Panc1 (cell line): Measurements from ENCODE around the gene SNX24. TPM values are rescaled to one million over a fixed set of nuclear protein-coding genes. Genes with fewer than 3 reads are reported as not detected.

ENCODE experiments used
- ATAC-seq: fragments of 200-7000 bp; cut with Tn5 transposase; 2 replicates; pipeline ENCODE4 v1.9.1; 2020; ENCODE audit warnings: mild to moderate bottlenecking, moderate library complexity
- BruUV-seq: library from RNA; stranded (reverse); fragments of 400-500 nt; replicated peaks from 2 replicates; lab custom pipeline; 2021; lab: Mats Ljungman, UMichigan
- CTCF ChIA-PET: fragments of 300-600 bp; sonication (Branson Sonifier 250); formaldehyde crosslinking; loops from one replicate; lab custom pipeline; 2022; ENCODE audit warnings: antibody characterized with exemption; lab: Charles Lee
- POLR2A ChIA-PET: fragments of 300-600 bp; sonication (Branson Sonifier 250); formaldehyde crosslinking; loops from one replicate; lab custom pipeline; 2022; ENCODE audit warnings: antibody characterized with exemption; lab: Charles Lee
- DNase-seq: peaks from one replicate; pipeline ENCODE4 v3.0.0-alpha.2; 2010; ENCODE audit warnings: low read depth, low spot score
- H3K27ac ChIP-seq: 2 replicates; pipeline ENCODE4 v1.5.1; 2011; ENCODE audit warnings: mild to moderate bottlenecking, low read length, inconsistent platforms
- H3K27me3 ChIP-seq: fragments of 200-500 bp; sonication (Bioruptor generic); 2 replicates; pipeline ENCODE4 v1.6.0; 2014; ENCODE audit warnings: low read length, inconsistent platforms; ENCODE audit not compliant: control insufficient read depth, insufficient read depth
- H3K36me3 ChIP-seq: fragments of 200-500 bp; sonication (Bioruptor generic); 2 replicates; pipeline ENCODE4 v1.5.1; 2014; ENCODE audit warnings: inconsistent platforms, mild to moderate bottlenecking, low read length, moderate library complexity; ENCODE audit not compliant: control insufficient read depth, insufficient read depth
- H3K4me1 ChIP-seq: 2 replicates; pipeline ENCODE4 v1.5.1; 2011; ENCODE audit warnings: inconsistent platforms, mild to moderate bottlenecking, low read length, moderate library complexity; ENCODE audit not compliant: control insufficient read depth, insufficient read depth
- H3K4me3 ChIP-seq, 2 experiments: 2 replicates each; pipeline ENCODE4 v1.5.1; 2011 to 2012; ENCODE audit warnings: low read depth in 2 of 2, low read length in 2 of 2, mild to moderate bottlenecking in 2 of 2, inconsistent platforms in 1 of 2, moderate library complexity in 1 of 2
- H3K9me3 ChIP-seq: fragments of 200-500 bp; sonication (Bioruptor generic); 2 replicates; pipeline ENCODE4 v1.5.1; 2014; ENCODE audit warnings: low read depth, mild to moderate bottlenecking, inconsistent platforms, low read length, moderate library complexity; ENCODE audit not compliant: control insufficient read depth, insufficient read depth
- POLR2AphosphoS5 ChIP-seq: IDR thresholded peaks from 2 replicates; pipeline ENCODE4 v1.6.1; 2012; ENCODE audit warnings: mild to moderate bottlenecking, low read depth, low read length, moderate library complexity
- SIN3A ChIP-seq: IDR thresholded peaks from 2 replicates; pipeline ENCODE4 v1.6.1; 2012; ENCODE audit warnings: low read depth, mild to moderate bottlenecking, low read length, moderate library complexity, borderline replicate concordance; ENCODE audit not compliant: insufficient read depth
- TCF7L2 ChIP-seq: IDR thresholded peaks from 2 replicates; pipeline ENCODE4 v1.6.1; 2011; ENCODE audit warnings: mild to moderate bottlenecking, low read depth, low read length, inconsistent platforms
- in situ Hi-C: cut with HindIII; loops from 2 replicates; pipeline ENCODE4 v1.10.0; 2016; ENCODE audit warnings: low sequenced_read_pairs, low pct_unique_long_range_greater_than_20kb
- intact Hi-C: fragments of 100-400 bp; cut with micrococcal nuclease; formaldehyde crosslinking; loops from one replicate; pipeline ENCODE4 v1.10.0; 2022; ENCODE audit not compliant: unreplicated experiment
- total RNA-seq: library from RNA; stranded (reverse); gene quantifications from one replicate; pipeline ENCODE4 v1.2.1, GENCODE V29; 2021; ENCODE audit not compliant: unreplicated experiment
- TF ChIP-seq, protein P1 (sequence below): fragments of 450-650 bp; IDR thresholded peaks from 2 replicates; pipeline ENCODE4 v1.5.1; 2017; ENCODE audit warnings: mild to moderate bottlenecking
- TF ChIP-seq, protein P2 (sequence below), 2 experiments: IDR thresholded peaks; 2 replicates each; pipeline ENCODE4 v1.6.1; 2011 to 2012; ENCODE audit warnings: low read depth in 2 of 2, control low read depth in 1 of 2, low read length in 1 of 2, mild to moderate bottlenecking in 1 of 2, moderate library complexity in 1 of 2; ENCODE audit not compliant: insufficient read depth in 1 of 2

SNX24 gene
- total RNA-seq, 1 experiment from 2014 or later: 32.8 TPM

DNA sequence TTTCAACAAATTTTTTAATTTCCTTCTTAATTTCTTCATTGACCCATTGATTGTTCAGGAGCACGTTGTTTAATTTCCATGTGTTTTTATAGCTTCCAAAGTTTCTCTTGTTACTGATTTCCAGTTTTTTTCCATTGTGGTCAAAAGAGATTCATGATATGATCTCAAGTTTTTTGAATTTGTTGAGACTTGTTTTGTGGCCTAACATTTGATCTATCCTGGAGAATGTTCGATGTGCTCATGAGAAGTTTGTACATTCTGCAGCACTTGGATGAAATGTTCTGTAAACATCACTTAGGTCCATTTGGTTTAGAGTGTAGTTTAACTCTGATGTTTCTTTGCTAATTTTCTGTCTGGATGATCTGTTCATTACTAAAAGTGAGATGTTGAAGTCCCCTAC lies 205.8 kb downstream of the SNX24 start:
- in situ Hi-C loops: no loop called here

More for the DNA sequence above, 205.8 kb downstream of the SNX24 start:
- intact Hi-C loops: no loop called here
- BruUV-seq: no TSS peak
- no peak overlapping the region for H3K4me3 ChIP-seq
- DNase-seq (no peak), ATAC-seq (no peak)
- H3K9me3 ChIP-seq: no peaks in the 10 kb centered on the region
- no peaks in the 10 kb centered on the region for H3K4me1 ChIP-seq
- POLR2A ChIA-PET: no interaction called here
- CTCF ChIA-PET: no interaction called here
- H3K36me3 ChIP-seq: no peaks in the 10 kb centered on the region
- H3K27me3 ChIP-seq: no peaks in the 10 kb centered on the region
- TF ChIP-seq, protein P1, sequence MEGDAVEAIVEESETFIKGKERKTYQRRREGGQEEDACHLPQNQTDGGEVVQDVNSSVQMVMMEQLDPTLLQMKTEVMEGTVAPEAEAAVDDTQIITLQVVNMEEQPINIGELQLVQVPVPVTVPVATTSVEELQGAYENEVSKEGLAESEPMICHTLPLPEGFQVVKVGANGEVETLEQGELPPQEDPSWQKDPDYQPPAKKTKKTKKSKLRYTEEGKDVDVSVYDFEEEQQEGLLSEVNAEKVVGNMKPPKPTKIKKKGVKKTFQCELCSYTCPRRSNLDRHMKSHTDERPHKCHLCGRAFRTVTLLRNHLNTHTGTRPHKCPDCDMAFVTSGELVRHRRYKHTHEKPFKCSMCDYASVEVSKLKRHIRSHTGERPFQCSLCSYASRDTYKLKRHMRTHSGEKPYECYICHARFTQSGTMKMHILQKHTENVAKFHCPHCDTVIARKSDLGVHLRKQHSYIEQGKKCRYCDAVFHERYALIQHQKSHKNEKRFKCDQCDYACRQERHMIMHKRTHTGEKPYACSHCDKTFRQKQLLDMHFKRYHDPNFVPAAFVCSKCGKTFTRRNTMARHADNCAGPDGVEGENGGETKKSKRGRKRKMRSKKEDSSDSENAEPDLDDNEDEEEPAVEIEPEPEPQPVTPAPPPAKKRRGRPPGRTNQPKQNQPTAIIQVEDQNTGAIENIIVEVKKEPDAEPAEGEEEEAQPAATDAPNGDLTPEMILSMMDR: no peak
- TF ChIP-seq, protein P2, sequence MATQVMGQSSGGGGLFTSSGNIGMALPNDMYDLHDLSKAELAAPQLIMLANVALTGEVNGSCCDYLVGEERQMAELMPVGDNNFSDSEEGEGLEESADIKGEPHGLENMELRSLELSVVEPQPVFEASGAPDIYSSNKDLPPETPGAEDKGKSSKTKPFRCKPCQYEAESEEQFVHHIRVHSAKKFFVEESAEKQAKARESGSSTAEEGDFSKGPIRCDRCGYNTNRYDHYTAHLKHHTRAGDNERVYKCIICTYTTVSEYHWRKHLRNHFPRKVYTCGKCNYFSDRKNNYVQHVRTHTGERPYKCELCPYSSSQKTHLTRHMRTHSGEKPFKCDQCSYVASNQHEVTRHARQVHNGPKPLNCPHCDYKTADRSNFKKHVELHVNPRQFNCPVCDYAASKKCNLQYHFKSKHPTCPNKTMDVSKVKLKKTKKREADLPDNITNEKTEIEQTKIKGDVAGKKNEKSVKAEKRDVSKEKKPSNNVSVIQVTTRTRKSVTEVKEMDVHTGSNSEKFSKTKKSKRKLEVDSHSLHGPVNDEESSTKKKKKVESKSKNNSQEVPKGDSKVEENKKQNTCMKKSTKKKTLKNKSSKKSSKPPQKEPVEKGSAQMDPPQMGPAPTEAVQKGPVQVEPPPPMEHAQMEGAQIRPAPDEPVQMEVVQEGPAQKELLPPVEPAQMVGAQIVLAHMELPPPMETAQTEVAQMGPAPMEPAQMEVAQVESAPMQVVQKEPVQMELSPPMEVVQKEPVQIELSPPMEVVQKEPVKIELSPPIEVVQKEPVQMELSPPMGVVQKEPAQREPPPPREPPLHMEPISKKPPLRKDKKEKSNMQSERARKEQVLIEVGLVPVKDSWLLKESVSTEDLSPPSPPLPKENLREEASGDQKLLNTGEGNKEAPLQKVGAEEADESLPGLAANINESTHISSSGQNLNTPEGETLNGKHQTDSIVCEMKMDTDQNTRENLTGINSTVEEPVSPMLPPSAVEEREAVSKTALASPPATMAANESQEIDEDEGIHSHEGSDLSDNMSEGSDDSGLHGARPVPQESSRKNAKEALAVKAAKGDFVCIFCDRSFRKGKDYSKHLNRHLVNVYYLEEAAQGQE (IDR thresholded peaks at IDR 0.05; ENCODE audit: insufficient read depth in 1 of 2, low read depth in 2 of 2, low read length in 1 of 2): no peak
- no peak for TF ChIP-seq TCF7L2
- no peak for TF ChIP-seq POLR2AphosphoS5
- TF ChIP-seq SIN3A: no peak
- no peak overlapping the region for H3K27ac ChIP-seq

Other genes with a start within 250 kb of the SNX24 start
- 66.8 TPM for gene SNX2, start 70.5 kb upstream of the SNX24 start, total RNA-seq
- gene PPIC, start 191.1 kb downstream of the SNX24 start, total RNA-seq: 45.8 TPM
- 0.72 TPM for gene PRDM6, start 243.6 kb downstream of the SNX24 start, total RNA-seq